ENCODE data around the gene SBNO1. TPM values are rescaled to one million over a fixed set of nuclear protein-coding genes. Genes with fewer than 3 reads are reported as not detected.

Gene SBNO1
- total RNA-seq, 1 experiment from 2014 or later = 68.7 TPM

DNA sequence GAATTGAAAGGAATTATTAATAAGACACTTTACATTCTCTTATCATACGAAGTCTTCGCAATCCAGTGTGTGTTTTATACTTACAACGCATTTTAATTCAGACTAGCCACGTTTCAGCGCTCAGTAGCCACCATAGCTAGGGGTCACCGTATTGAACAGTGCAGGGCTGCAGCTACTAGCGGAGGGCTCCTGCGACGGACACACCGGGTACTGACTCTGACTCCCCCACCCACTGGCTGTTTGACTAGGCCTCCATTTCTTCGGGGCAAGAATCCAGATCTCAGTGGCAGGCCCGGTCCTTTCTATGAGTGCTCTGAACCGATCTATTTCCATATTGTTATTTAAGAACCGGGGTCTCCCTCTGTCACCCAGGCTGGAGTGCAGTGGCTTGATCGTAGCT, 91.5 kb downstream of the SBNO1 start:
- in situ Hi-C loops (cut with HindIII; ENCODE audit: low pct_unique_long_range_greater_than_20kb, low sequenced_read_pairs) = no loop called here
- BruUV-seq (replicated peaks) = no TSS peak
- intact Hi-C loops (cut with micrococcal nuclease; ENCODE audit: unreplicated experiment) = no loop called here
- CTCF ChIA-PET = no interaction called here
- ATAC-seq (no peak), DNase-seq (ENCODE audit: low read depth, low spot score) (no peak)
- POLR2A ChIA-PET = interaction anchor here (0.7 kb wide), 1 partner anchor 257 kb away, joined by 5 read pairs; no protein-coding TSS in a partner anchor
- TF ChIP-seq SIN3A (IDR thresholded peaks at IDR 0.05; ENCODE audit: borderline replicate concordance, insufficient read depth, low read depth, low read length) = no peak
- no peak for TF ChIP-seq TCF7L2 (IDR thresholded peaks at IDR 0.05; ENCODE audit: low read depth, low read length)
- TF ChIP-seq, protein P1, sequence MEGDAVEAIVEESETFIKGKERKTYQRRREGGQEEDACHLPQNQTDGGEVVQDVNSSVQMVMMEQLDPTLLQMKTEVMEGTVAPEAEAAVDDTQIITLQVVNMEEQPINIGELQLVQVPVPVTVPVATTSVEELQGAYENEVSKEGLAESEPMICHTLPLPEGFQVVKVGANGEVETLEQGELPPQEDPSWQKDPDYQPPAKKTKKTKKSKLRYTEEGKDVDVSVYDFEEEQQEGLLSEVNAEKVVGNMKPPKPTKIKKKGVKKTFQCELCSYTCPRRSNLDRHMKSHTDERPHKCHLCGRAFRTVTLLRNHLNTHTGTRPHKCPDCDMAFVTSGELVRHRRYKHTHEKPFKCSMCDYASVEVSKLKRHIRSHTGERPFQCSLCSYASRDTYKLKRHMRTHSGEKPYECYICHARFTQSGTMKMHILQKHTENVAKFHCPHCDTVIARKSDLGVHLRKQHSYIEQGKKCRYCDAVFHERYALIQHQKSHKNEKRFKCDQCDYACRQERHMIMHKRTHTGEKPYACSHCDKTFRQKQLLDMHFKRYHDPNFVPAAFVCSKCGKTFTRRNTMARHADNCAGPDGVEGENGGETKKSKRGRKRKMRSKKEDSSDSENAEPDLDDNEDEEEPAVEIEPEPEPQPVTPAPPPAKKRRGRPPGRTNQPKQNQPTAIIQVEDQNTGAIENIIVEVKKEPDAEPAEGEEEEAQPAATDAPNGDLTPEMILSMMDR (IDR thresholded peaks at IDR 0.05) = no peak
- TF ChIP-seq POLR2AphosphoS5 (IDR thresholded peaks at IDR 0.05; ENCODE audit: low read depth, low read length) = no peak
- TF ChIP-seq, protein P2, sequence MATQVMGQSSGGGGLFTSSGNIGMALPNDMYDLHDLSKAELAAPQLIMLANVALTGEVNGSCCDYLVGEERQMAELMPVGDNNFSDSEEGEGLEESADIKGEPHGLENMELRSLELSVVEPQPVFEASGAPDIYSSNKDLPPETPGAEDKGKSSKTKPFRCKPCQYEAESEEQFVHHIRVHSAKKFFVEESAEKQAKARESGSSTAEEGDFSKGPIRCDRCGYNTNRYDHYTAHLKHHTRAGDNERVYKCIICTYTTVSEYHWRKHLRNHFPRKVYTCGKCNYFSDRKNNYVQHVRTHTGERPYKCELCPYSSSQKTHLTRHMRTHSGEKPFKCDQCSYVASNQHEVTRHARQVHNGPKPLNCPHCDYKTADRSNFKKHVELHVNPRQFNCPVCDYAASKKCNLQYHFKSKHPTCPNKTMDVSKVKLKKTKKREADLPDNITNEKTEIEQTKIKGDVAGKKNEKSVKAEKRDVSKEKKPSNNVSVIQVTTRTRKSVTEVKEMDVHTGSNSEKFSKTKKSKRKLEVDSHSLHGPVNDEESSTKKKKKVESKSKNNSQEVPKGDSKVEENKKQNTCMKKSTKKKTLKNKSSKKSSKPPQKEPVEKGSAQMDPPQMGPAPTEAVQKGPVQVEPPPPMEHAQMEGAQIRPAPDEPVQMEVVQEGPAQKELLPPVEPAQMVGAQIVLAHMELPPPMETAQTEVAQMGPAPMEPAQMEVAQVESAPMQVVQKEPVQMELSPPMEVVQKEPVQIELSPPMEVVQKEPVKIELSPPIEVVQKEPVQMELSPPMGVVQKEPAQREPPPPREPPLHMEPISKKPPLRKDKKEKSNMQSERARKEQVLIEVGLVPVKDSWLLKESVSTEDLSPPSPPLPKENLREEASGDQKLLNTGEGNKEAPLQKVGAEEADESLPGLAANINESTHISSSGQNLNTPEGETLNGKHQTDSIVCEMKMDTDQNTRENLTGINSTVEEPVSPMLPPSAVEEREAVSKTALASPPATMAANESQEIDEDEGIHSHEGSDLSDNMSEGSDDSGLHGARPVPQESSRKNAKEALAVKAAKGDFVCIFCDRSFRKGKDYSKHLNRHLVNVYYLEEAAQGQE (IDR thresholded peaks at IDR 0.05; ENCODE audit: insufficient read depth in 1 of 2, low read depth in 2 of 2, low read length in 1 of 2) = no peak
- peaks cover 14% of the 10 kb centered on the region for H3K4me1 ChIP-seq (ENCODE audit: control insufficient read depth, insufficient read depth, low read length)
- H3K27me3 ChIP-seq (ENCODE audit: control insufficient read depth, insufficient read depth, low read length) = no peaks in the 10 kb centered on the region
- no peak overlapping the region for H3K4me3 ChIP-seq (ENCODE audit: low read depth in 2 of 2, low read length in 2 of 2)
- no peaks in the 10 kb centered on the region for H3K9me3 ChIP-seq (ENCODE audit: control insufficient read depth, insufficient read depth, low read depth, low read length)
- peak overlapping the region; percentile 29; the same call in 1 of the 2 replicates for H3K27ac ChIP-seq (ENCODE audit: low read length)
- no peaks in the 10 kb centered on the region; the same call in 1 of the 2 replicates for H3K36me3 ChIP-seq (ENCODE audit: control insufficient read depth, insufficient read depth, low read length)

- ATAC-seq = peak; percentile 76
- ChIA-PET POLR2A (no interaction called here), CTCF (no interaction called here)
- peaks cover 14% of the 10 kb centered on the region for H3K4me1 ChIP-seq (ENCODE audit: control insufficient read depth, insufficient read depth, low read length)
- H3K36me3 ChIP-seq (ENCODE audit: control insufficient read depth, insufficient read depth, low read length) = no peaks in the 10 kb centered on the region; the same call in 1 of the 2 replicates
- no peak overlapping the region for H3K27ac ChIP-seq (ENCODE audit: low read length)
- H3K4me3 ChIP-seq (ENCODE audit: low read depth in 2 of 2, low read length in 2 of 2) = peak overlapping the region; percentile 71 to 81
- H3K27me3 ChIP-seq (ENCODE audit: control insufficient read depth, insufficient read depth, low read length) = no peaks in the 10 kb centered on the region
- intact Hi-C loops (cut with micrococcal nuclease; ENCODE audit: unreplicated experiment) (no loop called here), in situ Hi-C loops (cut with HindIII; ENCODE audit: low pct_unique_long_range_greater_than_20kb, low sequenced_read_pairs) (no loop called here)
- DNase-seq (ENCODE audit: low read depth, low spot score) = no peak
- TF ChIP-seq POLR2AphosphoS5 (IDR thresholded peaks at IDR 0.05; ENCODE audit: low read depth, low read length) = no peak
- TF ChIP-seq, protein P1 (IDR thresholded peaks at IDR 0.05) = peak; percentile 91
- 0 out of 2 replicates have a peak, but pooled peaks have one; percentile 53 for TF ChIP-seq SIN3A (IDR thresholded peaks at IDR 0.05; ENCODE audit: borderline replicate concordance, insufficient read depth, low read depth, low read length)
- TF ChIP-seq, protein P2 (IDR thresholded peaks at IDR 0.05; ENCODE audit: insufficient read depth in 1 of 2, low read depth in 2 of 2, low read length in 1 of 2) = no peak
- no peak for TF ChIP-seq TCF7L2 (IDR thresholded peaks at IDR 0.05; ENCODE audit: low read depth, low read length)
- no peaks in the 10 kb centered on the region for H3K9me3 ChIP-seq (ENCODE audit: control insufficient read depth, insufficient read depth, low read depth, low read length)
- BruUV-seq (replicated peaks) = no TSS peak
Measured at GRCh38 chr12:123271001-123271668, 93.5 kb downstream of the SBNO1 start.

Data from Panc1 (cell line).